Smooth muscle cell of bladder (primary cell): ENCODE results near the gene ATOH7. TPM values are rescaled to one million over a fixed set of nuclear protein-coding genes. Genes with fewer than 3 reads are reported as not detected.

Experiments
- total RNA-seq: library from RNA; depleted of rRNA; stranded (reverse); fragments of >200 nt; gene quantifications from 2 replicates; pipeline ENCODE4 v1.2.3, GENCODE V29; 2014

The ATOH7 gene
- 0.09 TPM in 1 of 2 replicates, not detected in the other for total RNA-seq

DNA sequence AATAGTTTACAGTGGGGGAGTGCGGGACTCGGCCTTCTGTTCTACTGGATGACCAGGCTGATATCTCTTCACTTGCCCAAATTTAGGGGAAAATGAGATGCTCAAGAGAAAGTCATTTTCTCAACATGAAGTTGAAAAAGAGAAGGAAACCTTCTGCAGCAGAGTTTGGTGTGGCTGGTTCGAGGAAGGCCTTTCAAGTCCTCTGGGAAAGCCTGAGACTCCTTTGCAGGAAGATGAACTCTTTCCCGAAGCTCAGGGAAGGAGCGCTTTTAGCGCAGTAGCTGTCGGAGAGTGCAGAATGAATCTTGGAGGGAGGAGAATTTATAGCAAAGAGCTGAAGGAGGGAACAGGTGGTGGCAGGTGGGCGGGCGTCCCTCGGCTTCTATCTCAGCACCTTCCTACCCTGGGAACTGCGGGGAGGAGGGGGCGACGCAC lies at the start of gene ATOH7:
Gene ATOH7 (minus strand): TSS at position 297 of the 435 bp plus-strand sequence. CDS start 436 bp downstream, outside the sequence.

Other genes with a start within 250 kb of the ATOH7 start
- gene HERC4, start 156.8 kb downstream of the ATOH7 start, total RNA-seq = 57.3 and 67.2 TPM in 2 replicates
- gene MYPN, start 122.6 kb downstream of the ATOH7 start, total RNA-seq = 0.09 and 0.14 TPM in 2 replicates
- gene HNRNPH3, start 100.0 kb upstream of the ATOH7 start, total RNA-seq = 15.9 and 16.6 TPM in 2 replicates
- gene PBLD, start 100.8 kb upstream of the ATOH7 start, total RNA-seq = 3.4 and 6.7 TPM in 2 replicates
- gene RUFY2, start 175.2 kb upstream of the ATOH7 start, total RNA-seq = 16.1 and 17.9 TPM in 2 replicates
- 3.4 and 4.3 TPM in 2 replicates for gene DNA2, start 239.9 kb upstream of the ATOH7 start, total RNA-seq